Keratinocyte (primary cell): ENCODE data around the gene AGAP1. TPM values are rescaled to one million over a fixed set of nuclear protein-coding genes. Genes with fewer than 3 reads are reported as not detected.

Experiments
- DNase-seq: peaks from one replicate; pipeline ENCODE4 v3.0.0-alpha.2; 2011; ENCODE audit warnings: low read depth, missing footprints, low spot score
- FAIRE-seq: peaks from 2 replicates; lab custom pipeline; 2011; peaks lifted over from hg19 to GRCh38; lab: Jason Lieb, UNC
- H2AFZ ChIP-seq: 2 replicates; pipeline ENCODE4 v1.6.0; 2012; ENCODE audit warnings: low read length, control low read depth, inconsistent platforms; ENCODE audit not compliant: control insufficient read depth
- H3K27ac ChIP-seq: 2 replicates; pipeline ENCODE4 v1.5.1; 2011; ENCODE audit warnings: low read length; ENCODE audit not compliant: control insufficient read depth, insufficient read depth
- H3K27me3 ChIP-seq: 3 replicates; pipeline ENCODE4 v1.6.0; 2011; ENCODE audit warnings: low read length; ENCODE audit not compliant: control insufficient read depth, insufficient read depth; ENCODE audit errors: extremely low read depth
- H3K36me3 ChIP-seq, 2 experiments: 2 replicates in 1 of 2; 3 replicates in 1 of 2; pipeline ENCODE4 v1.5.1; 2011; ENCODE audit warnings: low read length in 2 of 2, mild to moderate bottlenecking in 1 of 2; ENCODE audit not compliant: control insufficient read depth in 2 of 2, insufficient read depth in 2 of 2; ENCODE audit errors: extremely low read depth in 1 of 2
- H3K4me1 ChIP-seq: 3 replicates; pipeline ENCODE4 v1.5.1; 2011; ENCODE audit warnings: low read length; ENCODE audit not compliant: control insufficient read depth, insufficient read depth; ENCODE audit errors: extremely low read depth
- H3K4me2 ChIP-seq: 3 replicates; pipeline ENCODE4 v1.6.0; 2011; ENCODE audit warnings: low read depth, low read length; ENCODE audit not compliant: control insufficient read depth, insufficient read depth; ENCODE audit errors: extremely low read depth
- H3K4me3 ChIP-seq, 3 experiments: fragments of 200-600 bp in 1 of 3; sonication (generic) in 1 of 3; 2 replicates in 2 of 3; 3 replicates in 1 of 3; pipeline ENCODE4 v1.5.1; 2011 to 2016; ENCODE audit warnings: low read length in 3 of 3, mild to moderate bottlenecking in 3 of 3, control low read depth in 2 of 3, inconsistent platforms in 1 of 3, low read depth in 1 of 3, mixed read lengths in 1 of 3, mixed run types in 1 of 3, moderate library complexity in 1 of 3; ENCODE audit not compliant: control insufficient read depth in 2 of 3, insufficient read depth in 2 of 3; ENCODE audit errors: extremely low read depth in 1 of 3
- H3K79me2 ChIP-seq: 2 replicates; pipeline ENCODE4 v1.6.0; 2012; ENCODE audit warnings: low read length; ENCODE audit not compliant: control insufficient read depth, insufficient read depth
- H3K9ac ChIP-seq: 3 replicates; pipeline ENCODE4 v1.6.0; 2011; ENCODE audit warnings: low read length; ENCODE audit not compliant: control insufficient read depth, insufficient read depth; ENCODE audit errors: extremely low read depth
- H3K9me1 ChIP-seq: 3 replicates; pipeline ENCODE4 v1.6.0; 2011; ENCODE audit warnings: low read length; ENCODE audit not compliant: control insufficient read depth, insufficient read depth; ENCODE audit errors: extremely low read depth
- H3K9me3 ChIP-seq: 2 replicates; pipeline ENCODE4 v1.5.1; 2012; ENCODE audit warnings: low read depth, low read length; ENCODE audit not compliant: control insufficient read depth
- H4K20me1 ChIP-seq: 3 replicates; pipeline ENCODE4 v1.6.0; 2011; ENCODE audit warnings: low read length; ENCODE audit not compliant: control insufficient read depth, insufficient read depth; ENCODE audit errors: extremely low read depth
- EZH2 ChIP-seq: IDR thresholded peaks from one replicate; pipeline ENCODE4 v1.6.1; 2012; ENCODE audit warnings: inconsistent platforms, mild to moderate bottlenecking, low read length, moderate library complexity
- dilution Hi-C: fragments of 300-500 bp; cut with MboI; formaldehyde crosslinking; loops from one replicate; pipeline ENCODE4 v1.7.0; 2020; ENCODE audit warnings: low sequenced_read_pairs; ENCODE audit not compliant: extremely low pct_ligation_motif_present
- polyA plus RNA-seq, 5 experiments: library from polyadenylated mRNA; depleted of rRNA in 3 of 5; stranded (reverse) in 3 of 5; stranded (forward) in 1 of 5; unstranded in 1 of 5; fragments of >200 nt; gene quantifications; 1 replicate in 1 of 5; 2 replicates in 3 of 5; 3 replicates in 1 of 5; pipeline versions ENCODE4 v1.2.1 to v1.2.3, GENCODE V29; 2011 to 2012; ENCODE audit warnings: missing spikeins in 2 of 5, low read depth in 1 of 5, low replicate concordance in 1 of 5
- TF ChIP-seq, protein P1 (sequence below), 3 experiments: IDR thresholded peaks in 1 of 3; conservative IDR thresholded peaks in 1 of 3; optimal IDR thresholded peaks in 1 of 3; 2 replicates in 2 of 3; 3 replicates in 1 of 3; pipeline versions ENCODE3 to v1.5.1; 2011; ENCODE audit warnings: low read length in 3 of 3, mild to moderate bottlenecking in 3 of 3, moderate library complexity in 2 of 3, control low read depth in 1 of 3, inconsistent platforms in 1 of 3; ENCODE audit not compliant: insufficient read depth in 2 of 3; ENCODE audit errors: extremely low read depth in 1 of 3

The AGAP1 gene
- polyA plus RNA-seq, 1 donor (not counting 4 experiments of a cell fraction or from before 2014, with no cell fraction given): 12.6 TPM

DNA sequence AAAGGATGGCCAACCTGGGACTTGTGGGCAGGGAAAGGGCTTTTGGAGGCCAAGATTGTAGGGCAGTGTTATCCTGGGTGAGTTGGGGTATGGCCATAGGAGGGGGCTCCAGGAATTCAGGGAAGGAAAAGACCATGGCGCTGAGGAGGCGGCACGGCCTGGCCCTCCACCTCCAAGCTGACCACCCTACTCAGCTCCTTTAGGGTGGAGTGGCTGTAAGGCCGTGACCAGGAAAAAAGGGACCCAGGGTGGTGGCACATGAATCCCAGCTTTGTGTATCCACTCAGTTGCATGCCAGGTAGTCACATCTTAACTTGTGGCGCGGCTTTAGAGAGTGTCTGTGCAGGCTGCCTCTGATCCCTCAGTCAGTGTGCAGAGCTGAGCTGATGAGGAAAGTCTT lies 168.1 kb downstream of the AGAP1 start:
- H3K9me1 ChIP-seq: no peaks in the 10 kb centered on the region
- H2AFZ ChIP-seq: no peak overlapping the region
- H3K4me1 ChIP-seq: peaks cover 7% of the 10 kb centered on the region
- H3K4me2 ChIP-seq: no peak overlapping the region
- dilution Hi-C loops: no loop called here
- H3K79me2 ChIP-seq: peaks cover 5% of the 10 kb centered on the region
- no peak for TF ChIP-seq EZH2
- TF ChIP-seq, protein P1, sequence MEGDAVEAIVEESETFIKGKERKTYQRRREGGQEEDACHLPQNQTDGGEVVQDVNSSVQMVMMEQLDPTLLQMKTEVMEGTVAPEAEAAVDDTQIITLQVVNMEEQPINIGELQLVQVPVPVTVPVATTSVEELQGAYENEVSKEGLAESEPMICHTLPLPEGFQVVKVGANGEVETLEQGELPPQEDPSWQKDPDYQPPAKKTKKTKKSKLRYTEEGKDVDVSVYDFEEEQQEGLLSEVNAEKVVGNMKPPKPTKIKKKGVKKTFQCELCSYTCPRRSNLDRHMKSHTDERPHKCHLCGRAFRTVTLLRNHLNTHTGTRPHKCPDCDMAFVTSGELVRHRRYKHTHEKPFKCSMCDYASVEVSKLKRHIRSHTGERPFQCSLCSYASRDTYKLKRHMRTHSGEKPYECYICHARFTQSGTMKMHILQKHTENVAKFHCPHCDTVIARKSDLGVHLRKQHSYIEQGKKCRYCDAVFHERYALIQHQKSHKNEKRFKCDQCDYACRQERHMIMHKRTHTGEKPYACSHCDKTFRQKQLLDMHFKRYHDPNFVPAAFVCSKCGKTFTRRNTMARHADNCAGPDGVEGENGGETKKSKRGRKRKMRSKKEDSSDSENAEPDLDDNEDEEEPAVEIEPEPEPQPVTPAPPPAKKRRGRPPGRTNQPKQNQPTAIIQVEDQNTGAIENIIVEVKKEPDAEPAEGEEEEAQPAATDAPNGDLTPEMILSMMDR (optimal IDR thresholded peaks at IDR 0.05 in 1 of 3, IDR thresholded peaks at IDR 0.05 in 1 of 3, conservative IDR thresholded peaks at IDR 0.05 in 1 of 3; ENCODE audit: extremely low read depth in 1 of 3, insufficient read depth in 2 of 3, low read length in 3 of 3): no peak
- no peaks in the 10 kb centered on the region for H3K27me3 ChIP-seq
- no peaks in the 10 kb centered on the region for H3K36me3 ChIP-seq
- H4K20me1 ChIP-seq: peaks cover 12% of the 10 kb centered on the region
- FAIRE-seq (no peak), DNase-seq (no peak)
- no peaks in the 10 kb centered on the region for H3K9me3 ChIP-seq
- H3K9ac ChIP-seq: no peak overlapping the region
- H3K4me3 ChIP-seq: no peak overlapping the region
- no peak overlapping the region for H3K27ac ChIP-seq

DNA sequence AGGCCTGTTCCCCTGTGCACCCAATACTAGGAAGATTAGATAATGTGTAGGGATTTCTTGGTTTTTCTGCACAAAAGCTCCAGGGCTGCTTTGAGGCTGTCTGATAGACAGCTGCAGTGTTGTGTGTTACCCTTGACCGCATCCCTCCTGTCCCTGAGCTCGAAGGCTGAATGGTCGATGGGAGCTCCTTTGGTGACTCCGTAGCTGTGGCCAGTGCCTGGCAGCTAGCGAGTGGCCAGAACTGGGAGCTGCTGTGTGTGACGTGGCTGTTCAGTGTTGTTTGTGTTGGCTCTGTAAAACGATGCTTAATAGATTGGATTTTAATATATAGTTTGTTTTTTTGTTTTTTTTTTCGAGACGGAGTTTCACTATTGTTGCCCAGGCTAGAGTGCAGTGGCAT lies 170.0 kb downstream of the AGAP1 start:
- H2AFZ ChIP-seq: no peak overlapping the region
- no peaks in the 10 kb centered on the region for H3K9me3 ChIP-seq
- DNase-seq: no peak
- H3K36me3 ChIP-seq: no peaks in the 10 kb centered on the region
- dilution Hi-C loops: no loop called here
- peaks cover 12% of the 10 kb centered on the region for H4K20me1 ChIP-seq
- H3K4me1 ChIP-seq: peaks cover 12% of the 10 kb centered on the region
- no peak overlapping the region for H3K4me3 ChIP-seq
- no peak overlapping the region for H3K4me2 ChIP-seq
- H3K27ac ChIP-seq: no peak overlapping the region
- H3K9ac ChIP-seq: no peak overlapping the region
- TF ChIP-seq EZH2: no peak
- TF ChIP-seq, protein P1 (optimal IDR thresholded peaks at IDR 0.05 in 1 of 3, IDR thresholded peaks at IDR 0.05 in 1 of 3, conservative IDR thresholded peaks at IDR 0.05 in 1 of 3; ENCODE audit: extremely low read depth in 1 of 3, insufficient read depth in 2 of 3, low read length in 3 of 3): no peak
- no peaks in the 10 kb centered on the region for H3K9me1 ChIP-seq
- no peak for FAIRE-seq
- peaks cover 5% of the 10 kb centered on the region for H3K79me2 ChIP-seq
- no peaks in the 10 kb centered on the region for H3K27me3 ChIP-seq
